Osteocyte (in vitro differentiated cells): ENCODE data around the gene BCAN. TPM values are rescaled to one million over a fixed set of nuclear protein-coding genes. Genes with fewer than 3 reads are reported as not detected.
A peak's percentile ranks its signal among the peaks of the same experiment; 100 is the strongest.

ENCODE experiments used
- DNase-seq: peaks from one replicate; pipeline ENCODE4 v3.0.0; 2021; ENCODE audit warnings: mixed read lengths; ENCODE audit not compliant: unreplicated experiment; ENCODE audit errors: extremely low spot score
- H3K27ac Mint-ChIP-seq: one replicate; pipeline ENCODE4 v1.8.0; 2021; ENCODE audit warnings: mild to moderate bottlenecking, mixed read lengths; ENCODE audit not compliant: unreplicated experiment
- H3K27me3 Mint-ChIP-seq: one replicate; pipeline ENCODE4 v1.8.0; 2021; ENCODE audit warnings: mixed read lengths; ENCODE audit not compliant: unreplicated experiment
- H3K36me3 Mint-ChIP-seq: one replicate; pipeline ENCODE4 v1.8.0; 2021; ENCODE audit warnings: mixed read lengths; ENCODE audit not compliant: unreplicated experiment
- H3K4me1 Mint-ChIP-seq: one replicate; pipeline ENCODE4 v1.8.0; 2021; ENCODE audit warnings: mixed read lengths; ENCODE audit not compliant: unreplicated experiment
- H3K4me3 Mint-ChIP-seq: one replicate; pipeline ENCODE4 v1.8.0; 2021; ENCODE audit warnings: mild to moderate bottlenecking, moderate library complexity, mixed read lengths; ENCODE audit not compliant: unreplicated experiment
- H3K9me3 Mint-ChIP-seq: one replicate; pipeline ENCODE4 v1.8.0; 2021; ENCODE audit warnings: mixed read lengths; ENCODE audit not compliant: unreplicated experiment
- total RNA-seq: library from RNA; stranded (reverse); gene quantifications from 2 replicates; pipeline ENCODE4 v1.2.1, GENCODE V29; 2021
- TF ChIP-seq, protein P1 (sequence below): fragments of 200-600 bp; sonication (generic); IDR thresholded peaks from 2 replicates; pipeline ENCODE4 v1.5.0; 2021; ENCODE audit warnings: antibody characterized with exemption, mild to moderate bottlenecking, moderate library complexity

BCAN gene
- total RNA-seq, 1 donor from 2014 or later = 0.43 TPM

DNA sequence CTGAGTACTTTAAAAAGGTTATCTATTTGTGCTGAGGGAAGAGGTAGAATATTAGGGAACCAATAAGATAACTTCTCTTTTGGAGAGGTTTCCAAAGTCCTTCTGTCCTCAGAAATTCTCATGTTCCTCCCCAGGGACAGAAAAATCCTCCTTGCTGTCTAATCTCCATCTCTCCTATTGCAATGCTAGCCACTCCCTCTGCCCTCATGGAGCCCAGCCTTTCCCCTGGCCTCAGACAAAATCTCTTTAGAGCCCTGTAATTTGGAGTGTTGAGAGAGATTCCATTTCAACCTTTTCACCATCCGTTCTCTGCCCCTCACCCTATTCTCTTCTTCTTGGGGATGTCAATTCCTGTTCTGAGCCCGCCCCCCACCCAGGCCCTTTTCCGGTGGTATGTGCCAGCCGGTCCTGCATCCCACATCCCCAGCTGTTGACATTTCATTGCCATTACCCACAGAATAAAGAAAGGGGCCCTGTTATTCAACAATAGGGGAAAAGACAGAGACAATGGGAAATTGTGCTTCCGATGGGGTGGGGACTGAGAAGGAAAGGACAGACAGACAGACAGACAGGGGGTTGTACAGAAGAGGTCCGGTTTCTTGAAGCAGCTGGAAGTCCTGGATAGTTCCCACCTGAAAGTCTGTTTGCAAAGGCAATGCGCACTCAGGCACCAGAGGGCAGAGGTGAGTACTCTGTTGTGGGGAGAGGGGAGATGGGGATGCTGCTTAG is 22.9 kb upstream of the BCAN start, which contains the start of gene HAPLN2:
Gene HAPLN2, plus strand, starts transcription at position 563 of the 729 bp plus-strand sequence. CDS start 4,076 bp downstream, outside the sequence.
- H3K36me3 Mint-ChIP-seq = no peaks in the 10 kb centered on the region
- no peak within 1 kb of the TSS for H3K27ac Mint-ChIP-seq
- DNase-seq = no peak
- peaks cover 60% of the 10 kb centered on the region for H3K27me3 Mint-ChIP-seq
- peaks cover 9% of the 10 kb centered on the region for H3K4me1 Mint-ChIP-seq
- TF ChIP-seq, protein P1, sequence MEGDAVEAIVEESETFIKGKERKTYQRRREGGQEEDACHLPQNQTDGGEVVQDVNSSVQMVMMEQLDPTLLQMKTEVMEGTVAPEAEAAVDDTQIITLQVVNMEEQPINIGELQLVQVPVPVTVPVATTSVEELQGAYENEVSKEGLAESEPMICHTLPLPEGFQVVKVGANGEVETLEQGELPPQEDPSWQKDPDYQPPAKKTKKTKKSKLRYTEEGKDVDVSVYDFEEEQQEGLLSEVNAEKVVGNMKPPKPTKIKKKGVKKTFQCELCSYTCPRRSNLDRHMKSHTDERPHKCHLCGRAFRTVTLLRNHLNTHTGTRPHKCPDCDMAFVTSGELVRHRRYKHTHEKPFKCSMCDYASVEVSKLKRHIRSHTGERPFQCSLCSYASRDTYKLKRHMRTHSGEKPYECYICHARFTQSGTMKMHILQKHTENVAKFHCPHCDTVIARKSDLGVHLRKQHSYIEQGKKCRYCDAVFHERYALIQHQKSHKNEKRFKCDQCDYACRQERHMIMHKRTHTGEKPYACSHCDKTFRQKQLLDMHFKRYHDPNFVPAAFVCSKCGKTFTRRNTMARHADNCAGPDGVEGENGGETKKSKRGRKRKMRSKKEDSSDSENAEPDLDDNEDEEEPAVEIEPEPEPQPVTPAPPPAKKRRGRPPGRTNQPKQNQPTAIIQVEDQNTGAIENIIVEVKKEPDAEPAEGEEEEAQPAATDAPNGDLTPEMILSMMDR = peak; percentile 37
- H3K4me3 Mint-ChIP-seq = no peak within 1 kb of the TSS
- H3K9me3 Mint-ChIP-seq = no peaks in the 10 kb centered on the region

- Mint-ChIP-seq H3K9me3 (no peaks in the 10 kb centered on the region), H3K27ac (no peak overlapping the region), H3K36me3 (no peaks in the 10 kb centered on the region), H3K27me3 (peaks cover 61% of the 10 kb centered on the region), H3K4me3 (no peak overlapping the region), H3K4me1 (peaks cover 13% of the 10 kb centered on the region)
- DNase-seq = no peak
- TF ChIP-seq, protein P1 = no peak
These were observed 22.3 kb upstream of the BCAN start for GRCh38 chr1:156619582-156619955.

- DNase-seq = no peak
- Mint-ChIP-seq H3K4me1 (peaks cover 13% of the 10 kb centered on the region), H3K27me3 (peaks cover 63% of the 10 kb centered on the region), H3K27ac (no peak overlapping the region), H3K9me3 (no peaks in the 10 kb centered on the region), H3K36me3 (no peaks in the 10 kb centered on the region), H3K4me3 (no peak overlapping the region)
- TF ChIP-seq, protein P1 = no peak
These were observed 19.2 kb upstream of the BCAN start for GRCh38 chr1:156622581-156623297.

GRCh38 chr1:156623946-156624813 is 17.7 kb upstream of the BCAN start:
- Mint-ChIP-seq H3K4me3 (peak overlapping the region; percentile 54), H3K27ac (no peak overlapping the region), H3K27me3 (peaks cover 58% of the 10 kb centered on the region), H3K4me1 (peaks cover 13% of the 10 kb centered on the region), H3K9me3 (no peaks in the 10 kb centered on the region), H3K36me3 (no peaks in the 10 kb centered on the region)
- DNase-seq = no peak
- TF ChIP-seq, protein P1 = peak; percentile 53
